IMR-90 (cell line): Measurements from ENCODE around the gene ZNF684. TPM values are rescaled to one million over a fixed set of nuclear protein-coding genes. Genes with fewer than 3 reads are reported as not detected.

Experiments used
- ATAC-seq: fragments of 200-7000 bp; cut with Tn5 transposase; 2 replicates; pipeline ENCODE4 v1.9.1; 2020; ENCODE audit warnings: low read depth, mild to moderate bottlenecking, moderate library complexity
- BruUV-seq: library from RNA; stranded (reverse); fragments of 400-500 nt; replicated peaks from 2 replicates; lab custom pipeline; 2021; lab: Mats Ljungman, UMichigan
- CTCF ChIA-PET: fragments of 300-600 bp; formaldehyde crosslinking; extraction: SDS; loops from one replicate; lab custom pipeline; 2021; ENCODE audit warnings: antibody characterized with exemption; lab: Yijun Ruan, JAX
- POLR2A ChIA-PET: fragments of 300-600 bp; sonication (Branson Sonifier 250); formaldehyde crosslinking; loops from one replicate; lab custom pipeline; 2022; ENCODE audit warnings: antibody characterized with exemption; ENCODE audit not compliant: unreplicated experiment; lab: Charles Lee
- DNase-seq: peaks from one replicate; pipeline ENCODE4 v3.0.0; 2013
- H2AFZ ChIP-seq: replicated peaks from 2 replicates; pipeline ENCODE3; 2013; ENCODE audit warnings: low read length, mild to moderate bottlenecking; ENCODE audit not compliant: poor library complexity
- H2AK5ac ChIP-seq: 2 replicates; pipeline ENCODE4 v1.6.1; 2013; ENCODE audit warnings: low read depth, low read length, inconsistent platforms
- H2AK9ac ChIP-seq: replicated peaks from 2 replicates; pipeline ENCODE3; 2013; ENCODE audit warnings: mild to moderate bottlenecking, low read depth, low read length, moderate library complexity; ENCODE audit not compliant: poor library complexity
- H2BK120ac ChIP-seq: 2 replicates; pipeline ENCODE4 v1.6.1; 2013; ENCODE audit warnings: low read depth, low read length, inconsistent platforms
- H2BK15ac ChIP-seq: 3 replicates; pipeline ENCODE4 v1.6.1; 2013; ENCODE audit warnings: low read depth, low read length, inconsistent platforms
- H2BK20ac ChIP-seq: 2 replicates; pipeline ENCODE4 v1.6.1; 2013; ENCODE audit warnings: low read depth, mild to moderate bottlenecking, inconsistent platforms, low read length, moderate library complexity
- H2BK5ac ChIP-seq: 2 replicates; pipeline ENCODE4 v1.6.1; 2013; ENCODE audit warnings: mild to moderate bottlenecking, low read depth, low read length, inconsistent platforms; ENCODE audit not compliant: poor library complexity, severe bottlenecking
- H3K14ac ChIP-seq: replicated peaks from 2 replicates; pipeline ENCODE4 v1.6.1; 2013; ENCODE audit warnings: low read depth, low read length, inconsistent platforms
- H3K18ac ChIP-seq: 2 replicates; pipeline ENCODE4 v1.6.1; 2013; ENCODE audit warnings: low read depth, low read length, control low read depth
- H3K23ac ChIP-seq: 2 replicates; pipeline ENCODE4 v1.6.1; 2013; ENCODE audit warnings: low read depth, low read length, inconsistent platforms
- H3K27ac ChIP-seq: 2 replicates; pipeline ENCODE4 v1.5.1; 2013; ENCODE audit warnings: mild to moderate bottlenecking, control low read depth, low read length; ENCODE audit not compliant: insufficient read depth
- H3K27me3 ChIP-seq: 2 replicates; pipeline ENCODE4 v1.6.1; 2013; ENCODE audit warnings: low read length; ENCODE audit not compliant: control insufficient read depth, insufficient read depth
- H3K36me3 ChIP-seq: 2 replicates; pipeline ENCODE4 v1.6.1; 2013; ENCODE audit warnings: low read length, mixed read lengths; ENCODE audit not compliant: control insufficient read depth, insufficient read depth
- H3K4ac ChIP-seq: 2 replicates; pipeline ENCODE4 v1.6.1; 2013; ENCODE audit warnings: low read depth, low read length, inconsistent platforms
- H3K4me1 ChIP-seq: 2 replicates; pipeline ENCODE4 v1.6.1; 2013; ENCODE audit warnings: low read length, mixed read lengths; ENCODE audit not compliant: control insufficient read depth, insufficient read depth
- H3K4me2 ChIP-seq: 2 replicates; pipeline ENCODE4 v1.6.1; 2013; ENCODE audit warnings: low read depth, mild to moderate bottlenecking, control low read depth, low read length, moderate library complexity
- H3K4me3 ChIP-seq: 2 replicates; pipeline ENCODE4 v1.5.1; 2013; ENCODE audit warnings: low read depth, mild to moderate bottlenecking, control low read depth, low read length, moderate library complexity; ENCODE audit not compliant: insufficient read depth
- H3K56ac ChIP-seq: 2 replicates; pipeline ENCODE4 v1.6.1; 2013; ENCODE audit warnings: low read length, inconsistent platforms; ENCODE audit not compliant: insufficient read depth; ENCODE audit errors: extremely low read depth
- H3K79me1 ChIP-seq, 2 experiments: 2 replicates each; pipeline ENCODE4 v1.6.1; 2013; ENCODE audit warnings: low read length in 2 of 2, inconsistent platforms in 1 of 2, low read depth in 1 of 2
- H3K9ac ChIP-seq: 2 replicates; pipeline ENCODE4 v1.6.1; 2013; ENCODE audit warnings: low read depth, low read length, control low read depth
- H3K9me1 ChIP-seq: 2 replicates; pipeline ENCODE4 v1.6.1; 2013; ENCODE audit warnings: low read length, inconsistent platforms; ENCODE audit not compliant: insufficient read depth
- H3K9me3 ChIP-seq: 2 replicates; pipeline ENCODE4 v1.6.1; 2013; ENCODE audit warnings: low read length; ENCODE audit not compliant: control insufficient read depth, insufficient read depth
- H4K20me1 ChIP-seq: 2 replicates; pipeline ENCODE4 v1.6.1; 2013; ENCODE audit warnings: low read length, inconsistent platforms; ENCODE audit not compliant: insufficient read depth
- H4K5ac ChIP-seq: 2 replicates; pipeline ENCODE4 v1.6.1; 2013; ENCODE audit warnings: mild to moderate bottlenecking, low read depth, low read length, control low read depth
- H4K8ac ChIP-seq, 2 experiments: 2 replicates each; pipeline ENCODE4 v1.6.1; 2013; ENCODE audit warnings: low read depth in 2 of 2, low read length in 2 of 2, control low read depth in 1 of 2, inconsistent platforms in 1 of 2
- H4K91ac ChIP-seq: 2 replicates; pipeline ENCODE4 v1.6.1; 2013; ENCODE audit warnings: low read depth, low read length, inconsistent platforms; ENCODE audit not compliant: insufficient read depth
- WGBS, 2 experiments: methylation state at CpG; one replicate each; pipeline versions ENCODE4 v1.1.5 to v1.1.7; 2013; ENCODE audit warnings: missing lambda C conversion rate in 2 of 2; ENCODE audit not compliant: insufficient read length in 1 of 2; ENCODE audit errors: extremely low coverage in 2 of 2; 5-methylcytosine and 5-hydroxymethylcytosine counted together
- dilution Hi-C: fragments of 300-500 bp; cut with HindIII; formaldehyde crosslinking; loops from one replicate; pipeline ENCODE4 v1.14.3; 2018; ENCODE audit warnings: low sequenced_read_pairs; ENCODE audit not compliant: unreplicated experiment
- in situ Hi-C: fragments of 300-500 bp; cut with MboI; formaldehyde crosslinking; loops from 3 replicates; pipeline ENCODE4 v1.14.3; 2019; ENCODE audit warnings: low sequenced_read_pairs, inconsistent platforms, mixed read lengths
- intact Hi-C: fragments of 100-400 bp; cut with micrococcal nuclease; formaldehyde crosslinking; loops from 2 replicates; pipeline ENCODE4 v1.10.0; 2022
- polyA plus RNA-seq, 3 experiments: library from polyadenylated mRNA; depleted of rRNA; stranded (reverse); fragments of >200 nt; gene quantifications; 2 replicates each; pipeline ENCODE4 v1.2.3, GENCODE V29; 2012; ENCODE audit warnings: low replicate concordance in 1 of 3
- total RNA-seq: library from RNA; depleted of rRNA; stranded (reverse); fragments of >200 nt; gene quantifications from 2 replicates; pipeline ENCODE4 v1.2.3, GENCODE V29; 2012
- TF ChIP-seq, protein P1 (sequence below): fragments of 150-350 bp; IDR thresholded peaks from 2 replicates; pipeline ENCODE4 v1.6.1; 2017; ENCODE audit warnings: mild to moderate bottlenecking, antibody characterized with exemption, low read length, low read depth

Gene ZNF684
- total and polyA plus RNA-seq, 2 of the 4 experiments (the other 2 are of a cell fraction) = 1.4 to 4.1 TPM

DNA sequence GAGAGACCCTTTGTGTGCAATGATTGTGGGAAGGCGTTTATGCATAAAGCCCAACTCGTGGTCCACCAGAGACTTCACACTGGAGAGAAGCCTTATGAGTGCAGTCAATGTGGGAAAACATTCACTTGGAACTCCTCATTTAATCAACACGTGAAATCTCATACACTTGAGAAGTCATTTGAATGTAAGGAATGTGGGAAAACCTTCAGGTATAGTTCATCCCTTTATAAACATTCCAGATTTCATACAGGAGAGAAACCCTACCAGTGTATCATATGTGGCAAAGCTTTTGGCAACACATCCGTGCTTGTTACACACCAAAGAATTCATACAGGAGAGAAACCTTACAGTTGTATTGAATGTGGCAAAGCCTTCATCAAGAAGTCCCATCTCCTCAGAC, 15.5 kb downstream of the ZNF684 start:
- no peak overlapping the region for H2AK5ac ChIP-seq
- H3K23ac ChIP-seq = no peak overlapping the region
- ChIA-PET CTCF (interaction anchor here (1.0 kb wide), 1 partner anchor 15 kb away, joined by 3 read pairs; no protein-coding TSS in a partner anchor), POLR2A (no interaction called here)
- in situ Hi-C loops (no loop called here), intact Hi-C loops (no loop called here), dilution Hi-C loops (no loop called here)
- no peak overlapping the region for H2AK9ac ChIP-seq
- no peaks in the 10 kb centered on the region for H3K9me1 ChIP-seq
- H3K27me3 ChIP-seq = no peaks in the 10 kb centered on the region
- H3K79me1 ChIP-seq = no peaks in the 10 kb centered on the region
- H4K5ac ChIP-seq = no peak overlapping the region
- ATAC-seq (no peak), DNase-seq (no peak)
- no peak overlapping the region for H3K56ac ChIP-seq
- H2BK20ac ChIP-seq = no peak overlapping the region
- no peak overlapping the region for H4K91ac ChIP-seq
- H3K4me1 ChIP-seq = no peaks in the 10 kb centered on the region
- no peak overlapping the region for H3K18ac ChIP-seq
- no peak overlapping the region for H3K9ac ChIP-seq
- WGBS, 2 experiments = no CpG with 5 or more reads among the region's 4 CpGs
- H2BK120ac ChIP-seq = no peak overlapping the region
- no peak overlapping the region for H2BK15ac ChIP-seq
- H4K8ac ChIP-seq = no peak overlapping the region
- no peak overlapping the region for H2AFZ ChIP-seq
- H3K9me3 ChIP-seq = peaks cover 7% of the 10 kb centered on the region
- no peak overlapping the region for H3K4me2 ChIP-seq
- no peak overlapping the region for H3K4me3 ChIP-seq
- H3K14ac ChIP-seq = no peak overlapping the region
- BruUV-seq = no TSS peak
- peaks cover 5% of the 10 kb centered on the region for H3K36me3 ChIP-seq
- TF ChIP-seq, protein P1, sequence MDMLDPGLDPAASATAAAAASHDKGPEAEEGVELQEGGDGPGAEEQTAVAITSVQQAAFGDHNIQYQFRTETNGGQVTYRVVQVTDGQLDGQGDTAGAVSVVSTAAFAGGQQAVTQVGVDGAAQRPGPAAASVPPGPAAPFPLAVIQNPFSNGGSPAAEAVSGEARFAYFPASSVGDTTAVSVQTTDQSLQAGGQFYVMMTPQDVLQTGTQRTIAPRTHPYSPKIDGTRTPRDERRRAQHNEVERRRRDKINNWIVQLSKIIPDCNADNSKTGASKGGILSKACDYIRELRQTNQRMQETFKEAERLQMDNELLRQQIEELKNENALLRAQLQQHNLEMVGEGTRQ = no peak
- H3K4ac ChIP-seq = no peak overlapping the region
- H2BK5ac ChIP-seq = no peak overlapping the region
- H3K27ac ChIP-seq = no peak overlapping the region
- no peaks in the 10 kb centered on the region for H4K20me1 ChIP-seq
